Liver (tissue), 9 donors: Measurements from ENCODE around the gene ATCAY. TPM values are rescaled to one million over a fixed set of nuclear protein-coding genes. Genes with fewer than 3 reads are reported as not detected.

ENCODE experiments used
- DNase-seq: peaks from one replicate; pipeline ENCODE4 v3.0.0-alpha.2; 2017; ENCODE audit warnings: low spot score
- H3K27ac ChIP-seq, 2 donors: one replicate each; pipeline ENCODE4 v1.7.0; 2013; ENCODE audit warnings: inconsistent platforms in 2 of 2, low read length in 2 of 2, control low read depth in 1 of 2, low read depth in 1 of 2, mild to moderate bottlenecking in 1 of 2
- H3K27me3 ChIP-seq, 4 donors: one replicate each; pipeline versions ENCODE4 v1.6.1 to v1.7.0; 2013; ENCODE audit warnings: low read length in 3 of 4, inconsistent platforms in 1 of 4, mild to moderate bottlenecking in 1 of 4, moderate library complexity in 1 of 4; ENCODE audit not compliant: control insufficient read depth in 4 of 4, insufficient read depth in 4 of 4
- H3K36me3 ChIP-seq, 4 donors: one replicate each; pipeline versions ENCODE4 v1.6.1 to v1.7.0; 2013; ENCODE audit warnings: low read length in 3 of 4, mild to moderate bottlenecking in 3 of 4, low read depth in 1 of 4, moderate library complexity in 1 of 4; ENCODE audit not compliant: control insufficient read depth in 4 of 4, insufficient read depth in 3 of 4
- H3K4me1 ChIP-seq, 4 donors: one replicate each; pipeline versions ENCODE4 v1.6.1 to v1.7.0; 2013; ENCODE audit warnings: low read length in 3 of 4, mild to moderate bottlenecking in 3 of 4, moderate library complexity in 1 of 4; ENCODE audit not compliant: control insufficient read depth in 4 of 4, insufficient read depth in 4 of 4
- H3K4me3 ChIP-seq, 3 donors: one replicate each; pipeline versions ENCODE4 v1.6.1 to v1.7.0; 2013; ENCODE audit warnings: low read length in 3 of 3, control low read depth in 1 of 3, low read depth in 1 of 3, mild to moderate bottlenecking in 1 of 3
- H3K9ac ChIP-seq, 2 donors: one replicate each; pipeline ENCODE4 v1.7.0; 2013; ENCODE audit warnings: low read length in 2 of 2, mild to moderate bottlenecking in 2 of 2, moderate library complexity in 2 of 2, control low read depth in 1 of 2, low read depth in 1 of 2
- H3K9me3 ChIP-seq, 4 donors: one replicate each; pipeline versions ENCODE4 v1.6.1 to v1.7.0; 2013; ENCODE audit warnings: low read length in 3 of 4; ENCODE audit not compliant: control insufficient read depth in 4 of 4
- ATF3 ChIP-seq: IDR thresholded peaks from 2 replicates; pipeline ENCODE4 v1.6.1; 2016; ENCODE audit warnings: antibody characterized with exemption
- CTCF ChIP-seq: fragments of 150-350 bp; IDR thresholded peaks from 2 replicates; pipeline ENCODE4 v1.5.1; 2017; ENCODE audit warnings: improper control_type of control experiment, low read depth, low read length; ENCODE audit not compliant: missing input control
- EGR1 ChIP-seq, 2 donors: IDR thresholded peaks; 2 replicates each; pipeline ENCODE4 v1.6.1; 2016 to 2018; ENCODE audit warnings: antibody characterized with exemption in 2 of 2, low read depth in 2 of 2
- GABPA ChIP-seq, 2 donors: IDR thresholded peaks in 1 of 2; conservative IDR thresholded peaks in 1 of 2; 2 replicates each; pipeline ENCODE4 v1.6.1; 2016; ENCODE audit warnings: antibody characterized with exemption in 2 of 2, mild to moderate bottlenecking in 1 of 2, moderate library complexity in 1 of 2
- HNF4A ChIP-seq, 2 donors: conservative IDR thresholded peaks; 2 replicates each; pipeline ENCODE4 v1.6.1; 2016; ENCODE audit warnings: antibody characterized with exemption in 2 of 2, mild to moderate bottlenecking in 2 of 2
- HNF4G ChIP-seq: IDR thresholded peaks from 2 replicates; pipeline ENCODE4 v1.6.1; 2016; ENCODE audit warnings: antibody characterized with exemption
- JUND ChIP-seq, 2 donors: IDR thresholded peaks; 2 replicates each; pipeline ENCODE4 v1.6.1; 2016; ENCODE audit warnings: antibody characterized with exemption in 2 of 2
- MAX ChIP-seq: IDR thresholded peaks from 2 replicates; pipeline ENCODE4 v1.6.1; 2016; ENCODE audit warnings: antibody characterized with exemption
- NR2F2 ChIP-seq: IDR thresholded peaks from 2 replicates; pipeline ENCODE4 v1.6.1; 2016; ENCODE audit warnings: antibody characterized with exemption
- REST ChIP-seq: IDR thresholded peaks from 2 replicates; pipeline ENCODE4 v1.6.1; 2016; ENCODE audit warnings: antibody characterized with exemption, mild to moderate bottlenecking
- RXRA ChIP-seq, 2 donors: IDR thresholded peaks; 2 replicates each; pipeline ENCODE4 v1.6.1; 2017 to 2018; ENCODE audit warnings: antibody characterized with exemption in 2 of 2, mild to moderate bottlenecking in 1 of 2
- SP1 ChIP-seq: IDR thresholded peaks from 2 replicates; pipeline ENCODE4 v1.6.1; 2018; ENCODE audit warnings: antibody characterized with exemption, mild to moderate bottlenecking
- TAF1 ChIP-seq: conservative IDR thresholded peaks from 2 replicates; pipeline ENCODE4 v1.6.1; 2016; ENCODE audit warnings: antibody characterized with exemption, mild to moderate bottlenecking
- YY1 ChIP-seq: IDR thresholded peaks from 2 replicates; pipeline ENCODE4 v1.6.1; 2016; ENCODE audit warnings: antibody characterized with exemption, mild to moderate bottlenecking
- ZBTB33 ChIP-seq: IDR thresholded peaks from 2 replicates; pipeline ENCODE4 v1.6.1; 2016; ENCODE audit warnings: antibody characterized with exemption
- WGBS: extraction: QIAGEN DNeasy Blood & Tissue Kit; methylation state at CpG from one replicate; pipeline ENCODE4 v1.1.7; 2013; 5-methylcytosine and 5-hydroxymethylcytosine counted together
- polyA plus RNA-seq, 2 donors: library from polyadenylated mRNA; stranded (reverse) in 1 of 2; unstranded in 1 of 2; fragments of 200-250 nt in 1 of 2; fragments of >200 nt in 1 of 2; fragmentation: Nextera tagmentation in 1 of 2; extraction: Ambion mirVana in 1 of 2; gene quantifications; one replicate each; pipeline versions ENCODE4 v1.2.1 to v1.2.3, GENCODE V29; 2013 to 2015
- total RNA-seq, 2 donors: library from RNA; depleted of rRNA; stranded (reverse); fragments of >200 nt; gene quantifications; one replicate each; pipeline ENCODE4 v1.2.3, GENCODE V29; 2014
- donor health status: healthy.
- donor health status: healthy.
- donor health status: healthy.
- donor health status: healthy.
- donor health status: healthy.

The ATCAY gene
- total and polyA plus RNA-seq, 4 donors: not detected

- TF ChIP-seq EGR1 (IDR thresholded peaks at IDR 0.05; ENCODE audit: low read depth in 2 of 2) (no peak), HNF4A (conservative IDR thresholded peaks at IDR 0.05) (no peak), ZBTB33 (no peak), YY1 (no peak)
These were observed 94.7 kb downstream of the ATCAY start (continued) for GRCh38 chr19:3975144-3975543.

GRCh38 chr19:3975637-3976087 lies 95.2 kb downstream of the ATCAY start:
- H3K4me1 ChIP-seq: peaks cover 0 to 5% (median 0%) of the 10 kb centered on the region in 4 donors
- no peak for TF ChIP-seq HNF4A (conservative IDR thresholded peaks at IDR 0.05)
- no peak for TF ChIP-seq TAF1
- TF ChIP-seq HNF4G: no peak
- no peak for TF ChIP-seq YY1
- no peak for TF ChIP-seq SP1
- TF ChIP-seq GABPA (IDR thresholded peaks at IDR 0.05 in 1 of 2, conservative IDR thresholded peaks at IDR 0.05 in 1 of 2): no peak
- no peak for TF ChIP-seq RXRA (IDR thresholded peaks at IDR 0.05)
- TF ChIP-seq ZBTB33: no peak
- TF ChIP-seq JUND (IDR thresholded peaks at IDR 0.05): no peak
- no peak for TF ChIP-seq MAX

GRCh38 chr19:3976495-3977241 lies 96.2 kb downstream of the ATCAY start:
- Histone ChIP-seq H3K27me3 (no peaks in the 10 kb centered on the region), H3K27ac (no peak overlapping the region)
- TF ChIP-seq RXRA (IDR thresholded peaks at IDR 0.05) (no peak), HNF4A (conservative IDR thresholded peaks at IDR 0.05) (no peak), JUND (IDR thresholded peaks at IDR 0.05) (no peak), GABPA (IDR thresholded peaks at IDR 0.05 in 1 of 2, conservative IDR thresholded peaks at IDR 0.05 in 1 of 2) (no peak), CTCF (no peak), ATF3 (no peak), REST (no peak), HNF4G (no peak), ZBTB33 (no peak), SP1 (no peak), EGR1 (IDR thresholded peaks at IDR 0.05; ENCODE audit: low read depth in 2 of 2) (no peak), MAX (no peak), NR2F2 (no peak)

More at GRCh38 chr19:3975637-3976087, 95.2 kb downstream of the ATCAY start:
- no peak overlapping the region for H3K9ac ChIP-seq
- peaks cover 43 to 54% (median 49%) of the 10 kb centered on the region in 4 donors for H3K36me3 ChIP-seq
- DNase-seq: no peak
- no peaks in the 10 kb centered on the region for H3K9me3 ChIP-seq
- no peaks in the 10 kb centered on the region for H3K27me3 ChIP-seq
- H3K27ac ChIP-seq: peak overlapping the region in 1 of 2 donors; percentile 12
- H3K4me3 ChIP-seq: no peak overlapping the region
- 89% methylated on average over 14 of the region's 14 CpGs for WGBS

More at GRCh38 chr19:3976495-3977241, 96.2 kb downstream of the ATCAY start:
- no peak for DNase-seq
- Histone ChIP-seq H3K36me3 (peaks cover 51 to 64% (median 60%) of the 10 kb centered on the region in 4 donors), H3K9me3 (no peaks in the 10 kb centered on the region), H3K4me3 (no peak overlapping the region), H3K9ac (no peak overlapping the region), H3K4me1 (no peaks in the 10 kb centered on the region)
- 93% methylated on average over 29 of the region's 29 CpGs for WGBS
